K562 (cell line): Measurements from ENCODE around the gene ARFRP1.

Source experiments
- CTCF ChIP-seq, 3 experiments: IDR thresholded peaks in 2 of 3; conservative IDR thresholded peaks in 1 of 3; 2 replicates each; pipeline ENCODE4 v1.5.1; 2011 to 2012; ENCODE audit warnings: low read length in 3 of 3, mild to moderate bottlenecking in 3 of 3, control low read depth in 2 of 3, improper control_type of control experiment in 1 of 3, inconsistent platforms in 1 of 3, low read depth in 1 of 3, mixed read lengths in 1 of 3, moderate library complexity in 1 of 3; ENCODE audit not compliant: insufficient read depth in 2 of 3
- HDAC2 ChIP-seq: fragments of 450-650 bp; IDR thresholded peaks from 2 replicates; pipeline ENCODE4 v1.6.1; 2016; ENCODE audit warnings: mild to moderate bottlenecking
- HDAC6 ChIP-seq: IDR thresholded peaks from 2 replicates; pipeline ENCODE4 v1.6.1; 2012; ENCODE audit warnings: low read depth, mild to moderate bottlenecking, control low read depth, inconsistent platforms, low read length, moderate library complexity
- KAT7 ChIP-seq: sonication (generic); formaldehyde crosslinking; IDR thresholded peaks from 2 replicates; pipeline ENCODE4 v1.8.0; 2022; ENCODE audit warnings: missing genetic modification reagents, mild to moderate bottlenecking, borderline replicate concordance
- MAX ChIP-seq: sonication (generic); formaldehyde crosslinking; IDR thresholded peaks from 2 replicates; pipeline ENCODE4 v1.9.0; 2022; ENCODE audit warnings: mild to moderate bottlenecking, missing genetic modification reagents
- MAZ ChIP-seq, 2 experiments: fragments of 450-650 bp in 1 of 2; sonication (generic) in 1 of 2; formaldehyde crosslinking; IDR thresholded peaks in 1 of 2; conservative IDR thresholded peaks in 1 of 2; 2 replicates each; pipeline versions ENCODE4 v1.4.0 to v1.5.0; 2020; ENCODE audit warnings: mild to moderate bottlenecking in 1 of 2, missing genetic modification reagents in 1 of 2
- POLR2AphosphoS5 ChIP-seq: IDR thresholded peaks from 2 replicates; pipeline ENCODE4 v1.6.1; 2011; ENCODE audit warnings: mild to moderate bottlenecking, low read depth, low read length, moderate library complexity; ENCODE audit not compliant: control insufficient read depth, insufficient read depth
- YY1 ChIP-seq, 3 experiments: IDR thresholded peaks; 2 replicates each; pipeline ENCODE4 v1.6.1; 2011; ENCODE audit warnings: low read length in 2 of 3, mild to moderate bottlenecking in 2 of 3, moderate library complexity in 2 of 3, borderline replicate concordance in 1 of 3, control low read depth in 1 of 3, low read depth in 1 of 3; ENCODE audit not compliant: insufficient read depth in 3 of 3, insufficient replicate concordance in 2 of 3, control insufficient read depth in 1 of 3, insufficient read length in 1 of 3; ENCODE audit errors: extremely low read depth in 1 of 3
- ZBTB33 ChIP-seq: sonication (generic); formaldehyde crosslinking; IDR thresholded peaks from 2 replicates; pipeline ENCODE4 v1.8.1; 2023; ENCODE audit warnings: mild to moderate bottlenecking, missing genetic modification reagents
- ZFP1 ChIP-seq: fragments of 450-650 bp; formaldehyde crosslinking; IDR thresholded peaks from 2 replicates; pipeline ENCODE4 v1.4.0; 2020; ENCODE audit warnings: mild to moderate bottlenecking, mixed read lengths
- ZNF121 ChIP-seq: sonication (generic); formaldehyde crosslinking; conservative IDR thresholded peaks from 2 replicates; pipeline ENCODE4 v1.8.0; 2022; ENCODE audit warnings: missing genetic modification reagents

- TF ChIP-seq MAX (no peak), CTCF (IDR thresholded peaks at IDR 0.05 in 2 of 3, conservative IDR thresholded peaks at IDR 0.05 in 1 of 3; ENCODE audit: insufficient read depth in 2 of 3, low read depth in 1 of 3, low read length in 3 of 3) (no peak), ZBTB33 (CRISPR knock-in tag) (no peak), POLR2AphosphoS5 (no peak), ZNF121 (CRISPR knock-in tag) (no peak), ZFP1 (no peak), MAZ (CRISPR knock-in tag; conservative IDR thresholded peaks at IDR 0.05 in 1 of 2, IDR thresholded peaks at IDR 0.05 in 1 of 2) (no peak), KAT7 (CRISPR knock-in tag) (no peak), YY1 (IDR thresholded peaks at IDR 0.05; ENCODE audit: borderline replicate concordance in 1 of 3, control insufficient read depth in 1 of 3, extremely low read depth in 1 of 3, insufficient read depth in 3 of 3, insufficient read length in 1 of 3, insufficient replicate concordance in 2 of 3, low read depth in 1 of 3, low read length in 2 of 3) (no peak), HDAC2 (no peak), HDAC6 (no peak)
These were observed 46.7 kb downstream of the ARFRP1 start for GRCh38 chr20:63661108-63661507.
